ENCODE results near the gene IQSEC3. TPM values are rescaled to one million over a fixed set of nuclear protein-coding genes. Genes with fewer than 3 reads are reported as not detected.
"Not testable (repeated sequence)": the region's sequence is repeated elsewhere in the genome, so short reads cannot be mapped to it uniquely, and the experiment has no call there.

IQSEC3 gene
- total RNA-seq, 1 donor: 0.36 TPM

- Histone ChIP-seq H3K36me3 (ENCODE audit: insufficient read depth, low read length) (no peaks in the 10 kb centered on the region), H3K4me1 (ENCODE audit: insufficient read depth, low read length) (no peaks in the 10 kb centered on the region), H3K27ac (ENCODE audit: low read depth, low read length) (no peak overlapping the region), H3K4me3 (ENCODE audit: insufficient read depth, low read length) (no peak overlapping the region), H2AFZ (ENCODE audit: low read length) (no peak overlapping the region), H3K4me2 (ENCODE audit: insufficient read depth, low read length) (no peak overlapping the region), H3K79me2 (ENCODE audit: insufficient read depth, low read length) (no peaks in the 10 kb centered on the region), H3K9me3 (ENCODE audit: low read depth, low read length) (no peaks in the 10 kb centered on the region), H3K27me3 (ENCODE audit: insufficient read depth, low read length) (peaks cover 67% of the 10 kb centered on the region), H4K20me1 (ENCODE audit: insufficient read depth, low read length) (no peaks in the 10 kb centered on the region)
- peak; percentile 63 for DNase-seq (ENCODE audit: insufficient read length, low spot score, missing footprints)
- TF ChIP-seq CTCF (IDR thresholded peaks at IDR 0.05; ENCODE audit: extremely low read depth, low read depth, low read length): no peak
Observed at GRCh38 chr12:213527-213932, 147.0 kb downstream of the IQSEC3 start.

- no peak for TF ChIP-seq CTCF (IDR thresholded peaks at IDR 0.05; ENCODE audit: extremely low read depth, low read depth, low read length)
- Histone ChIP-seq H3K27me3 (ENCODE audit: insufficient read depth, low read length) (peaks cover 61% of the 10 kb centered on the region), H4K20me1 (ENCODE audit: insufficient read depth, low read length) (no peaks in the 10 kb centered on the region), H2AFZ (ENCODE audit: low read length) (no peak within 1 kb of the TSS), H3K4me1 (ENCODE audit: insufficient read depth, low read length) (no peaks in the 10 kb centered on the region), H3K4me2 (ENCODE audit: insufficient read depth, low read length) (no peak within 1 kb of the TSS), H3K79me2 (ENCODE audit: insufficient read depth, low read length) (no peaks in the 10 kb centered on the region), H3K4me3 (ENCODE audit: insufficient read depth, low read length) (no peak within 1 kb of the TSS), H3K27ac (ENCODE audit: low read depth, low read length) (no peak within 1 kb of the TSS), H3K9me3 (ENCODE audit: low read depth, low read length) (no peaks in the 10 kb centered on the region), H3K36me3 (ENCODE audit: insufficient read depth, low read length) (no peaks in the 10 kb centered on the region)
- peak; percentile 52 for DNase-seq (ENCODE audit: insufficient read length, low spot score, missing footprints)
Observed at GRCh38 chr12:214003-214741, 147.6 kb downstream of the IQSEC3 start, which contains the start of gene SLC6A12. Gene SLC6A12, minus strand, starts transcription at chr12:214157. Its CDS starts 4,171 bp downstream, at chr12:209986.

GRCh38 chr12:215116-215515 is 148.5 kb downstream of the IQSEC3 start:
- no peaks in the 10 kb centered on the region for H3K4me1 ChIP-seq (ENCODE audit: insufficient read depth, low read length)
- H3K79me2 ChIP-seq (ENCODE audit: insufficient read depth, low read length): no peaks in the 10 kb centered on the region
- TF ChIP-seq CTCF (IDR thresholded peaks at IDR 0.05; ENCODE audit: extremely low read depth, low read depth, low read length): no peak
- H3K27me3 ChIP-seq (ENCODE audit: insufficient read depth, low read length): peaks cover 54% of the 10 kb centered on the region
- H3K4me2 ChIP-seq (ENCODE audit: insufficient read depth, low read length): no peak overlapping the region
- H3K9me3 ChIP-seq (ENCODE audit: low read depth, low read length): no peaks in the 10 kb centered on the region
- no peak overlapping the region for H3K4me3 ChIP-seq (ENCODE audit: insufficient read depth, low read length)
- H2AFZ ChIP-seq (ENCODE audit: low read length): no peak overlapping the region
- no peaks in the 10 kb centered on the region for H4K20me1 ChIP-seq (ENCODE audit: insufficient read depth, low read length)
- H3K36me3 ChIP-seq (ENCODE audit: insufficient read depth, low read length): no peaks in the 10 kb centered on the region
- DNase-seq (ENCODE audit: insufficient read length, low spot score, missing footprints): peak; percentile 36
- H3K27ac ChIP-seq (ENCODE audit: low read depth, low read length): no peak overlapping the region

DNA sequence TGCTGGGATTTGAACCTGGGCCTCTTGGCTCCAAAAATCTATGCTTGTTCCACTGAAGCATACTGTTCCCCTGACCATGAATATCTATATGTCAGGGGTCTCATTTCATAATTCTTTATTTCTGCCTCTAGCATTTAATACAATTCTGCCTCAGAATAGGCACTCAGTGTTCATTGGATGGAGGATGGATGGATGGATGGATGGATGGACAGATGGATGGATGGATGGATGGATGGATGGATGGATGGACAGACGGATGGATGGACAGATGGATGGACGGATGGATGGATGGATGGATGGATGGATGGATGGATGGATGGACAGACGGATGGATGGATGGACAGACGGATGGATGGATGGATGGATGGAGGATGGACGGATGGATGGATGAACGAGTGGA is 150.5 kb downstream of the IQSEC3 start:
- not testable (repeated sequence) for H3K9me3 ChIP-seq (ENCODE audit: low read depth, low read length); H3K4me2 ChIP-seq (ENCODE audit: insufficient read depth, low read length); H3K4me3 ChIP-seq (ENCODE audit: insufficient read depth, low read length); H4K20me1 ChIP-seq (ENCODE audit: insufficient read depth, low read length); H3K79me2 ChIP-seq (ENCODE audit: insufficient read depth, low read length); H3K4me1 ChIP-seq (ENCODE audit: insufficient read depth, low read length); H3K36me3 ChIP-seq (ENCODE audit: insufficient read depth, low read length); H2AFZ ChIP-seq (ENCODE audit: low read length); H3K27ac ChIP-seq (ENCODE audit: low read depth, low read length)
- peaks cover 40% of the 10 kb centered on the region for H3K27me3 ChIP-seq (ENCODE audit: insufficient read depth, low read length)
- DNase-seq (ENCODE audit: insufficient read length, low spot score, missing footprints): peak; percentile 15

All from osteoblast (primary cell).